Activated CD8-positive, alpha-beta memory T cell treated with anti-CD3 and anti-CD28 coated beads for 24 hours (primary cell): ENCODE results near the gene BEND3.
"Not testable (repeated sequence)": the region's sequence is repeated elsewhere in the genome, so short reads cannot be mapped to it uniquely, and the experiment has no call there.

Experiments used
- DNase-seq: peaks from one replicate; pipeline ENCODE4 v3.0.0-alpha.2; 2020

The BEND3 gene

DNA sequence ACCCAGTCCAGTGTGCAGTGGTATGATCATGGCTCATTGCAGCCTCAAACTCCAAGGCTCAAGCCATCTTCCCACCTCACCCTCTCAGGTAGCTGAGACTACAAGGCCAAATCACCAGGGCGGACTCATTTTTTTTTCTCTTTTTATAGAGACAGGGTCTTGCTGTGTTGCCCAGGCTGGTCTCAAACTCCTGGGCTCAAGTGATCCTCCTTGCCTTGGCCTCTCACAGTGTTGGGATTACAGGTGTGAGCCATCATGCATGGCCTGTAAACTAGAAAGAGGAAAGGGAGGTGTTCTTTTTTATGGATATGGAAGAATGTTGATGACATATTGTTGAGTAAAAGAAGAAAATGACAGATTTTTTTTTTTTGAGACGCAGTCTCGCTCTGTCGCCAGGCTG lies 5.1 kb upstream of the BEND3 start:
- no peak for DNase-seq

DNA sequence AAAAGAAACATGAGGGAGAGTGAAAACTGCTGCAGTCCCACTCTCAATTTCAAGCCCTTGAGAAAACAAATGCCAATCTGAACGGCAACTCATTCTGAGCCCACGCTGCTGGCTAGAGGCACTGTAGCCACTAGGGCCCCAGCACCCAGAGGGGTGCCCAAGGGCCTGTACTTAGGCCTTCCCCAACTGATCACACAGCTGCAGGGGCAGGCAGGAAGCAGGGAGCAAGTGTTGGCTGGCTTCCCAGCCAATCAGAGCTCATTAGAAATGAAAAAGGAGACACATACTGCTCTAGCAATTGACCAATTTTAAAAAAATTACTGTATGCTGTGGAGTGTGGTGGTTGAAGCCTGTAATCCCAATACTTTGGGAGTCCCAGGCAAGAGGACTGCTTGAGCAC lies 3.7 kb upstream of the BEND3 start:
- DNase-seq: no peak

DNA sequence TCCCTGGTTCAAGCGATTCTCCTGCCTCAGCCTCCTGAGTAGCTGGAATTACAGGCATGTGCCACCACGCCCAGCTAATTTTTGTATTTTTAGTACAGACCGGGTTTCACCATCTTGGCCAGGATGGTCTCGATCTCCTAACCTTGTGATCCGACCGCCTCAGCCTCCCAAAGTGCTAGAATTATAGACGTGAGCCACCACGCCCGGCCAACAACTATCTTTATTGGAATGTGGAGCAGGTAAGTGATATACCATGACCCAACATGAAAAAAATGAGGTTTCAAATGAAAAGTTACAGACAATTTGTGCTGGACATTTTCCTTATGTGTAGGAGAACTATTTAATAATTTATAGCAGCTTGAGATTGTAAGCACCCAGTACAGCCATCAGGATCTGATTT lies 3.2 kb upstream of the BEND3 start:
- DNase-seq: not testable (repeated sequence)

DNA sequence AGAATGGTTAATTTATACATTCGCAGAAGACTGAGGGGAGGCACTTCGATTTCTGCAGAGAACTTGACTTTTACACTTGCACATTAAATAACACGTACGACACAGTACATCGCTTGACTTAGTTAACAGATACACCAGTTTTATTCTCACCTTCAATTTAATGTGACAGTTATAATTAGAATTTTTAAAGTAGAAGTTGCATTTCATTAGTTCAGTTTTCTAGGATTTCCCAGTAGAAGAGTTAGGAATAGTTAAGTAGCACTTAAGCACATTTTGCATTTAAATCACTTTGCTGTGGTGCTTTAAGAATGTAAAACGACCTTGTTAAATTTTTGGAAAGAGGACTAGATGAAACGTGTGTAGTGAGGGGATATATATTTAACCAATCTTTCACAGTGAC lies 1.6 kb upstream of the BEND3 start:
- no peak for DNase-seq

DNA sequence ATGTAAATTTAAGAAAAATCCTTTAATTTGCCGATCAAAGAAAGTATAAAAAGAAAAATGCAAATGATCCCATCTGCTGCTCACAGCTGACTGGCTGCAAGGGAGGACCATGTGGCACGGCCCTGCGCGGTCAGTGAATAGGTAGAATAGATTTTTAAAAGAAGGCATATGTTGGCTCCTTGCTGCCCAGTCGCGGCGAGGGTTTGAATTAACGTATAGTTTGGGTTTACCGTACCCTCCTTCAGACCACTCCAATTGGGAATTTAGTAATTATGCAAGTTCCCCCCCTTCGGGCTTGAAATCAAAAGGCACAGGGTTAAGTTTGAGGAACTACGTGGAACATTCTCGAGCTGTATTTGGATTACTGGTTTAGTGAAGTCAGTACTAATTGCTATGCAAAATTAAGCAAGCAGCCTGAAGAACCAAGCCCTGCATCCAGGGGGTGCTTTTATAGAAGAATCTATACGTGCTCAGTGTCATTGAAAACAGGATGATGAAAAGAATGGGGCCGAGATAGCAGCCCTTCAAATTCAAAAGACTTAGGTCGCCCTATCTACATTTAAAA lies 1.1 kb upstream of the BEND3 start:
- peak; percentile 65 for DNase-seq

DNA sequence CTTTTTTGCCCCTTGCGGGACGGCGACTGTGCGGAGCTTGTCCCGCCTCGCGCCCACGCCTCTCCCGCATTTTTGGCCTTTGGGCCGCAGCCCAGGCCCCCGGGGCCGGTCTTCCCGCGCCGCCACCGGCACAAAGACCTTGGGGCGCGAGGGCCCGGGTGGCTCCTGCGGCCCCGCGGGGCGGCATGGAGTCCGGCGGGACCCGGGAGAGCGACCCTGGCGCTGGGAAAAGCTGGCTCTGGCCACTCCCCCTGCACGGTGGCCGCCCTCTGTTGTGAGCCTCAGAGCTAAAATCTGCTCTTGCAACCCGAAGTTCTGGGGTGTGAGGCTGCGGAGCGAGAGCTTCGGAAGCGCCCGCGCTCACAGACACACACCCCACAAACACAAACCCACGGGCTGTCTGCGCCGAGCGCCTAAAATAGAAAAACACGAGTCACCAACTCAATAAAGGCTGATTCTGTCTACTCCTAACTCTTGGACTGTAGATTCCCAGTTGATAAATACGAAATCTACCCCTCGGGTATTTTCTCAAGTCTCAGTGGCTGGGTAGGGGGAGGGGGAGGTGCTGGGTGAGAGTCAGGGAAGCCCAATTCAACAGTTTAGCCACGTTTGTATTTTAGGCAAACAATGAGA lies 496 bp upstream of the BEND3 start:
- peak; percentile 79 for DNase-seq

DNA sequence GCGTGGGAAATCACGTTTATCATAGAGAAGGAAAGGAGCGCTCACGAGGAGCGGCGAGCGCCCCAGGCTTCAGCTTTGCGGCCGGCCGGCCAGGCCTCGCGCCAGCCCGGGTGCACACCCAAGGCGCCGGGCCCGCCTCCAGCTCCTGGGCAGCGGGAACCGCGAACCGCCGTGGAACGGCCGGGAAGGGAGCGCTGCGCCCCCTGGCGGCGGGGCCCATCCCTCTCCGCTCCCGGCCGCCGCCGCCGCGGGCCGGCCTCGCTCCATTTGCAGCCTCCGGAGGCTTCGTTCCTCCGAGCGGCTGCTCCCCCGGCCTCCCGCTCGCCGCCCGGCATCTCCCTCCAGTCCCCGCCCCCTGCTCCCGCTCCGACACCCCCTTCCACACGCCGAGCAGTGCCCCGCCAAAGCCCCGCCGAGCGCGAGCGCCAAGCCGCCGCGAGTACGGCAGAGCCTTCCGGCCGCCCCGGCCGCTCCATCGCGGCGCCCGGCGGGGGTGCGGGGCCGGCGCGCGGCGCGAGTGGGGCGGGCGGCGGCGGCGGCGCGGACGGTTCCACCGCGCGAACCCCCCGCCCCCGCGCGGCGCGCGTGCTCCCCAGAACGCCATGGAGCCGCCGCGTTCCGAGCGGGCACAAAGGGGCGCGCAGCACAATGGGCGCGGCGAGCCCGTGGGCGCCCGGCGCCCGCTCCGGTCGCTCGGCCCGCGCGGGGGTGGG lies 946 bp downstream of the BEND3 start:
- peak; percentile 87 for DNase-seq

DNA sequence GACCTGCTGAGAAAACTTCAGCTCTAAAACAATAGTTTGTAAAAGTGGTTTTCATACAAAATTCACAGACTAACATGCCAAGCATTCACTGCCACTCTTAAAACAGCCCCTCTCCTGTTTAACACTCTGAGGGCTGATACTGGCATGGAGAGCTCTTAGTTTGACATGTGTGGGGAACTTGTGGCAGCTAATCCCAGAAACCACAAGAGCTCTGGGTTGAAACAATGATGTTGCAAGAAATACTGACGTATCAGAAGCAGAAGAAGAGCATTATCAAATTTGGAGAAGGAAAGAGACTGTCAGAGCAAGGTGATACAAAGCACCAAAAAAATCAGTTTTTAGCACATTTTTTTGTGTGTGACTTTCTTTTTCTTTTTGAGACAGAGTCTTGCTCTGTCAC lies 5.1 kb downstream of the BEND3 start:
- DNase-seq: no peak

DNA sequence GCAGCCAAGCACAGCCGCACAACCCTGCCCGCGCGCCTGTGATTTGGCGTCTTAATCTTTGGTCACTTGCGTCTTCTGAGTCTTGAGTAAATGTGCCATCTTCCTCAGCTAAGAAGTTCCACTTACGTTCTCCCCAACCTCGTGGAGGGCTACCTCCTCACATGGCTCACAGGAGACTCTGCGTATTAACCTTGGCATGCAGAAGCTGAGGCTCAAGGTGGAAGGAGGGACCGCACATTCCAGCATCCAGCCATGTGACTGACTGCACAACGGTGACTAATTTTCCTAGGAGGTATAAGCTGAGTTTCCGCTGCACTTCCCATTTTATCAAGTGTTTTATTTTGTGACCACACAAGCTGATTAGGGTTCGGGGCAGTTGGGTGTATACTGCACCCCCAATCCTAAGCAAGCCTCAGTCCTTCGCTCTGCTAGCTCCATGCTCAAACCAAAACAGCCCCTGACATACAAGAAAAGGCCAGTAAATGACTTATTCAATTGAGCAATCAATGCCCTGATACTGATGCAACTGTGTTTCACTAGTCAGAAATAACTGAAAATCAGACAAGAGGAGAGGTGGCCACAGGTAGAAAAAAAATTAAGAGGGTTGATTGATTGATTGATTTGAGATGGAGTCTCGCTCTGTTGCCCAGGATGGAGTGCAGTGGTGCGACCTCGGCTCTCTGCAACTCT lies 7.0 kb downstream of the BEND3 start:
- DNase-seq: no peak

DNA sequence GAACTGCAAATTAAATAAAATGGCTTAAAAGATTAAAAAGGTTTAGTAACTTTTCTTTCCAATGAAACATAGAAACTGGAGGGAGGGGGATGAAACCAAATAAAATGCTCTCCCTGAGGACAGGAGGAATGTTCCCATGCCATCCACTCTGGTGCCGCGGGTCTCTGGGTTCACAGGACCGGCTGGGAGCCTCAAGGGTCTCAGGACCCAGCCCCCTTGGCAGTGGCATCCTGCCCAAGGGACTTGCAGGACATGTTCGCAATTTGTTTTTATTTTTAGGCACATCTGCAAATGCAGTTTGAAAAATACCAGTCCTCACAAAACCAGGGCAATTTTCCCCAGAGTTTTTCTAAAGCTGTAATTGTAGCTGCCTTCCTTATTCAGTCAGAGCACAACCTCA lies 7.5 kb downstream of the BEND3 start:
- DNase-seq: no peak

DNA sequence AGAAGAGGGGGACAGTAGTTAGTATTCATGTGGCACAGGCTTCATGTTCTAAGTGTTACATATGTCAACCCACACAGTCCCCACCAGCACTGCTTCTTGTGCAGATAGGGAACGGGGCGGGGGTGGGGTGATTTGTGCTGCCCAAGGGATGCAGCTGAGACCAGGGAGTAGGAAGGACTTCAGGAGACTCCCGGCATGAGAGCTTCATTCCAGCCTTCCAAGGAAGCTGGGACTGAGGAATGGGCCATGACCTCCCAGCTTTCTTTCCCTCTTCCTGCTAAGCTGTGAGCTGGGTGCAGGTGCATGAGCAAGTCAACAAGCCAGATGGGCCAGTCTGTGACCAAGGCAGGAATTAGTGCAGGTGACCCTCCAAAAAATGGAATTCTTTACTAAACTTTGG lies 9.2 kb downstream of the BEND3 start:
- DNase-seq: no peak

DNA sequence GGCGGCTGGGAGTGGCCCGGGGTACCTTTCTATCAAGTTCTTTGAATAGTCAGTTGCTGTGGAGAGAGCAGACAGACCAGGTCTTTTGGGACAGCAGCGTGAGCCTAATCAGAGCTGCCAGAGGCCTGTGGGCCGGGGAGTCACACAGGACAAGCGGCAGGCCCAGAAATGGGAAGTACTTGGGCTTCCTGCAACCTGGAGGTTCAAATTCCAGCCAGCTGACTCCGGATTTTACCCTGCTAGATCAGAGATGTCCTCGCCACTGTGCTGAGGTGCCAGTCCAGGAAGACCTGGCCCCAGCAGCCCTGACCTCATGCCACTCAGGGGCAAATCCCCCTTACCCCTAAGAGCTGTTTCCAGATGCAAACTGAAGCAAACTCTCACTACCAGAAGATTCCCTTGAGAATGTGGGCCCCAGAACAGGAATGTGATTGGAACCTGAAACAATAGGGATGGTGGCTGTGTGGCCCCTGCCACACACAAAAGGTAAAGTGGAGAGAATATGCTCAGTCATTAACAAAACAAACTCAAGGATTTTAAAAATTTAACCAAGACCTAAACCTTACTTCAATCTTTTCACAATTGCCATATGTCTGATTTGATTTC lies 9.7 kb downstream of the BEND3 start:
- DNase-seq: no peak

DNA sequence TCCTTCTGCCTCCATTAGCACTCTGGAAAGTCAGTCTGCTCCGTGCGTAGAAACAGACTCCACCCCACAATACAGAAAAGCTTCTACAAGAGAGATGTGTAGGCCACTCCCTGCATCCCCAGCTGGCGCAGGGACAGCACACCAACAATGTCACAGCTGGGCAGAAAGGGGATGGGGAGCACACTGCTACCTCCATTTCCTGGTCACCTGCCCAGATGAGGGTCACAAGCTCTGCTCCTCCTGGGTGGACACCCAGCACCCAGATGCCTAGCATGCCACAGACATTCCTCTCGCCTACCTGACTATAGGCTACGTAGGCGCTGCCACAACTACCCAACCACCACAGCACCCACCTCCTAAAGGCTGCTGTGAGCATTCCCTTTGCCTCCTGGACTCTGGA lies 12.2 kb downstream of the BEND3 start:
- DNase-seq: no peak

DNA sequence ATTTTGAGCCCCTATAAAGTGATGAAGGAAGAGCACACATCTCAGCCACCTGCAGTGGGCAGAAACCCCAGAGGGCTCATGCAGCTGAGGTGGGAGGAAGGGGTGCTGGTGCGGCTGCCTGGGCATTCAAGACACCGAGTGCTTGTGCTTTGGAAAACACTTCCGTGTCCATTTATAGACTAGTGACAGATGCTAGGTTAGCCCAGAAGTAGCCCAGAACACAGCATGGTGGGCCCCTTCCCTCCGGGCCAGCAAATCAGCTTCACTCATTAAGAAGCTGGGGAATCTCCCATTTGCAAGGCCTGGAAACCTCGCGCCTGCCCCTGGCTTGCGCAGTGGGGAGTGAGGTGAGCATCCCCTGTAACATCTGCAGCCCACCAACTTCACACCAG lies 12.9 kb downstream of the BEND3 start:
- DNase-seq: no peak

DNA sequence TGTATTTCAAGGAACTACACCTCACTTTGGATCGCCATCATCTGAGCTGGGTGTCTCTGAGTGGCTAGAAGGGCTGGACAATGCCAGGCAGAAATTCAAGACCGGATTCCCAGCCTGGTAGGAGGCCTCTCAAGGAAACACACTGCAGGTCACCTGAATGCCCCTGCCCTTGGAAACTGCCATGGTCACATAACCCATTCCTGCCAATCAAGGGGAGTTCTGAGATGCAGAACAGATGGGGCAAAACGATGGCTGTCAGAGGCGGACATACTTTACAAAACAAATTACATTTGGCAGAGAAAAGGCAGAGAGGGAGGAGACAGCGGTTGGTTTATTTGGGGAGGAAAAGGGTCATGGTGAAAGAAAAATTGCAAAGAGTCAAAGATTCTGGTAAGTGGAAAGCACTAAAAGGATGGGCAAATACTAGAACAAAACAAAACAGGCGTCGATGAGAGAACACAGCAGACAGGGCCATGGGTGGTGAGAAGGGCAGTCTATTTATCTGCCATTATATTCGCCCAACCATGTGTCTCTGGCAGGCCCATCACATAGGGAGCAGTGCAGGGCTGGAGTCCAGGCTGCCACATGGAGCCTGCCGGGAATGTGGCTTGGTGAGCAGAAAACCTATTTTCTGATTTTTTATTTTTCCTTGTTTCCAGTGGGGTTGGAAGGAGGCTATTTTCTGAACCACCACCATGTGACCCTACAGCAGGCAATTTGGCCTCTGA lies 13.5 kb downstream of the BEND3 start:
- DNase-seq: no peak

DNA sequence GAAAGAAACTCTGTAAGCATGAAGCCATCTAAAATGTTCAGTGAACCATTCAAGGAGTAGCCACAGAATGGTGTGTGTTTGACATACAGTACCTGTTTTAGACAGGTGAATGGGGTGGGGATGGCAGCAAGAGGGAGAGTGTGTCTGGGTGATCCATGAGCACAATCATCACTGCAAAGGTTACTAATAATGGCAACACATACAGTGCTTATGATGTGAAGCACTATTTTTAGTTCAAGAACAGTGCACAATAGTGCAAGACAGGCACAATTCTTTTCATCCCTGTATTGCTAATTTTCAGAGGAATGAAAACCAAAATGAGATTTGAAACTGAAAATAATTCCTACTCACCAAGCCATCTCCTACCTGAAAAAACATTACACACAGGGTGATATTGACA lies 14.1 kb downstream of the BEND3 start:
- DNase-seq: no peak

DNA sequence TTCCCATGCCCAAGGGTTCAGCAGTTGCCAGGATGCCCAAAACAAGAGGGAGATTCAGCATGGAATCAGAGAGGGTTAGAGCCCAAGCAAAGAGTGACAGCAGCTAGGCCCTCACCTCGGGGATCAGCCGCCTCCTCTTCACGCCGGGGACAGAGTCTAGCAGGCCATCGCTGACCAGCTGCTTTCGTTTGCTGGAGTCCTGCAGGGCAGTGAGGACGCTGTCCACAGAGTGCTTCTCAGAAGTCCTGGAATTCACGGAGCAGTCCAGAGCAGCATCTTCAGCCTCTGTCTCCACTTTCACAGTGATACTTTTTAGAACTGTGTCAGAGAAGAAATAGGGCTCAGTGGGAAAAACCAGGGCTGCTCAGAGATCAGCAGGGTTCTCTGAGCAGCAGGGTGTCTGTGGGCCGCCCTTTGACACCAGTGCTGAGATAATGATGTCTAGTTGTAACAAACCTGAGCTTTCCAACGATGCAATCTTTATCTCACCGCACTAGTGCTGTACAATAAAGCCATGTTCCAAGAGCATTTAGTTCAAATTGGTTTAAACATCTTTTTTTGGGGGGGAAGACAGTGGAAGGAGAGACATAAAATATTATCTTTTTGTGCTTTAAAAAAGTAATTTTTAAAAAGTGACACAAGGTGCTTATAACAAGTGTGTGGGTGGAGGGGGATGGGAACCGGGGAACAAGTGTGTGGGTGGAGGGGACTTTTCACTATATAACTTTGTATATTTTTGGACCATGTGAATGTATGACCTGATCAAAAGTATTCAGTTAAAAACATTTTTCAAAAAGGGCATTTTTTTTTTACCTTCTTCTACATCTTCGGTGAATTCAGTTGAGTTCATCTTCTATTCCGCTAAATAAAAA lies 16.6 kb downstream of the BEND3 start:
- no peak for DNase-seq

DNA sequence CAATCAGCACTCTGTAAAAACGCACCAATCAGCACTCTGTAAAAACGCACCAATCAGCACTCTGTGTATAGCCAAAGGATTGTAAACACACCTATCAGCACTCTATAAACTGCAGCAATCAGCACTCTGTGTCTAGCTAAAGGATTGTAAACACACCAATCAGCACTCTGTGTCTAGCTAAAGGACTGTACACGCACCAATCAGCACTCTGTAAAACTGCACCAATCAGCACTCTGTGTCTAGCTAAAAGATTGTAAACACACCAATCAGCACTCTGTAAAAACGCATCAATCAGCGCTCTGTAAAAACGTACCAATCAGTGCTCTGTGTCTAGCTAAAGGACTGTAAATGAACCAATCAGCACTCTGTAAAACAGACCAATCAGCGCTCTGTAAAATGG lies 30.9 kb downstream of the BEND3 start:
- not testable (repeated sequence) for DNase-seq

DNA sequence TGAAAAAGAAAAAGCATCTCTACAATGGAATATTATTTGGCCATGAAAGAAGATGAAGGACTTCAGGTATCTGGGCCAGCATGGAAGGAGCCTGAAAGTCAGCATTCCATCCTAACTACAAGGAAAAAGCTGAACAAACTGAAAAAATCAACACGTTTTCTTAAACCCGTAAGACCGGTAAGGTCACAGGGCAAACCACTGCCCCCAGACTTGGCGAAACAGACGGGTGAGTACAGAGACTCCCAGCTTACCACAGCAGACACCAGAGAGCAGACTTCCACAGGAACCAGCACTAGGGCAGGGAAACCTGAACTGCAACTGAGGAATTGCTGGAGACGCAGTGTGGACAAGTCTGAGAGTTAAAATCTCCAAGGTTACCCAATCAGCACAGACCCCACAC lies 31.4 kb downstream of the BEND3 start:
- no peak for DNase-seq

DNA sequence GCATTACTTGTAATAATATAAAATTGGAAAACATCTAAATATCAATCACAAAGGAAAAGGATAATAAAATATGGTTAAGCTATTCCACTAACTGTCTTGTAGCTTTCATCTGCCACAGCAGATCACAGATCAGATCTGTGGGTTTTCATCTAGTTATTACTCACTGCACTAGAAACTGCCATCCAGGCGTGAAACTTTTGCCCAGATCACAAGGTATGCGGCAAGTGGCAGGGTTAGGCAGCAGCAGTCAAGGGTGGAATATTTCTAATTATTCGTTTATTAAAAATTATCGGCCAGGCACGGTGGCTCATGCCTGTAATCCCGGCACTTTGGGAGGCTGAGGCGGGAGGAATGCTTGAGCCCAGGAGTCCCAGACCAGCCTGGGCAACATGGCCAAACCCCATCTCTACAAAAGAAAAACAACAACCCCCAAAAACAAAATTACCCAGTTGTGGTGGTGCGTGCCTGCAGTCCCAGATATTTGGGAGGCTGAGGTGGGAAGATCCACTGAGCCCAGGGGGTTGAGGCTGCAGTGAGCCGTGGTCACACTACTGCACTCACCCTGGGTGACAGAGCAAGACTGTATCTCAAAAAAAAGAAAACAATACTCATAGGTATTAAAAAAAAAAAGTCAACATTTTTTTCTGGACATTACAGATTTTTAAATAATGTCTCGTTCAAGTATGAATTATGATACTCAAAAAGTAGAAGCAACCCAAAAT lies 32.1 kb downstream of the BEND3 start:
- DNase-seq: no peak

DNA sequence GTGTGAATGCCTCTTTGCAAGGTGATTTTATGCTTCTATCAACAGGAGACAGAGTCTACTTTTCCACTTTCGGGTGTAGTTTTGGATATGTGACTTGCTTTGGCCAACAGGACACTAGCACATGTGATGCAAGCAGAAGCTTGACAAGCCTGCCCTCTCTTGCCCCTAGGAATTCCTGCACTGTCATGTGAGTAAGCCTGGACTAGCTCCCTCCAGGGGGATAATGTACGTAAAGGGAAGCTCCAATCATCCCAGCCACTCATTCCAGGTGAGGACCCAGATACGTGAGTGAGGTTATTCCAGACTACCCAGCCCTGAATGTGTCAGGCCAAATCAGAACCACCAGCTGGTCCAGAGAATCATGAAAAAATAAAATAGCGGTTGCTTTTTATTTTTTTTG lies 33.3 kb downstream of the BEND3 start:
- no peak for DNase-seq
